NT2/D1 (cell line): ENCODE results near the gene SRSF9.
"Not testable (repeated sequence)": the region's sequence is repeated elsewhere in the genome, so short reads cannot be mapped to it uniquely, and the experiment has no call there.

Source experiments
- YY1 ChIP-seq: IDR thresholded peaks from 2 replicates; pipeline ENCODE4 v1.6.1; 2011; ENCODE audit not compliant: insufficient read length, insufficient read depth
- ZNF274 ChIP-seq: IDR thresholded peaks from 2 replicates; pipeline ENCODE4 v1.6.1; 2011; ENCODE audit warnings: mild to moderate bottlenecking, low read depth, low read length

DNA sequence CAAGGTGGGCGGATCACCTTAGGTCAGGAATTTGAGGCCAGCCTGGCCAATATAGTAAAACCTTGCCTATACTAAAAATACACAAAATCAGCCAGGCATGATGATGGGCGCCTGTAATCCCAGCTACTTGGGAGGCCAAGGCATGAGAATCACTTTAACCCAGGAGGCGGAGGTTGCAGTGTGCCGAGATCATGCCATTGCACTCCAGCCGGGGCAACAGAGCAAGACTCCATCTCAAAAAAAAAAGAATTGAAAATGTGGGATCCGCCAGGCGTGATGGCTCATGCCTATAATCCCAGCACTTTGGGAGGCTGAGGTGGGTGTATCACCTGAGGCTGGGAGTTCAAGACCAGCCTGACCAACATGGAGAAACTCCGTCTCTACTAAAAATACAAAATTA, 49.8 kb upstream of the SRSF9 start:
- not testable (repeated sequence) for TF ChIP-seq YY1, ZNF274
